T-cell (primary cell): ENCODE results near the gene DDAH1. TPM values are rescaled to one million over a fixed set of nuclear protein-coding genes. Genes with fewer than 3 reads are reported as not detected.

ENCODE experiments used
- ATAC-seq, 4 experiments: fragments of 200-7000 bp in 3 of 4; fragments of 150-1000 bp in 1 of 4; cut with Tn5 transposase; replicated peaks in 1 of 4; 1 replicate in 3 of 4; 2 replicates in 1 of 4; pipeline ENCODE4 v1.10.0; 2021; ENCODE audit warnings: moderate library complexity in 3 of 4, mild to moderate bottlenecking in 2 of 4, moderate number of reproducible peaks in 1 of 4
- CTCF ChIA-PET, 2 donors: fragments of 300-600 bp; sonication (Branson Sonifier 250); formaldehyde crosslinking; loops; one replicate each; lab custom pipeline; 2022; ENCODE audit warnings: antibody characterized with exemption in 2 of 2; lab: Charles Lee
- POLR2A ChIA-PET, 2 donors: fragments of 300-600 bp; sonication (Branson Sonifier 250); formaldehyde crosslinking; loops; one replicate each; lab custom pipeline; 2022; ENCODE audit warnings: antibody characterized with exemption in 2 of 2; lab: Charles Lee
- DNase-seq, 35 experiments: peaks; one replicate each; pipeline versions ENCODE4 v3.0.0 to v3.0.0-alpha.2; 2013 to 2023
- H3K27ac ChIP-seq: one replicate; pipeline ENCODE4 v1.5.1; 2013; ENCODE audit warnings: low read length
- H3K27me3 ChIP-seq, 2 experiments: replicated peaks in 1 of 2; 1 replicate in 1 of 2; 2 replicates in 1 of 2; pipeline versions ENCODE4 v1.6.1 to v1.7.0; 2013; ENCODE audit warnings: low read length in 1 of 2, mixed read lengths in 1 of 2; ENCODE audit not compliant: control insufficient read depth in 2 of 2, insufficient read depth in 2 of 2; ENCODE audit errors: extremely low read depth in 1 of 2
- H3K36me3 ChIP-seq, 2 donors: 1 replicate in 1 of 2; 2 replicates in 1 of 2; pipeline versions ENCODE4 v1.6.1 to v1.7.0; 2013; ENCODE audit warnings: low read length in 1 of 2; ENCODE audit not compliant: control insufficient read depth in 2 of 2, insufficient read depth in 1 of 2; ENCODE audit errors: extremely low read depth in 1 of 2
- H3K4me1 ChIP-seq, 2 experiments: 1 replicate in 1 of 2; 2 replicates in 1 of 2; pipeline versions ENCODE4 v1.6.1 to v1.7.0; 2013; ENCODE audit warnings: low read length in 2 of 2, mixed read lengths in 1 of 2; ENCODE audit not compliant: insufficient read depth in 2 of 2, control insufficient read depth in 1 of 2; ENCODE audit errors: extremely low read depth in 1 of 2
- H3K4me3 ChIP-seq, 2 donors: 1 replicate in 1 of 2; 2 replicates in 1 of 2; pipeline versions ENCODE4 v1.5.1 to v1.7.0; 2013; ENCODE audit warnings: mild to moderate bottlenecking in 2 of 2, low read length in 1 of 2, moderate library complexity in 1 of 2; ENCODE audit not compliant: control insufficient read depth in 1 of 2; ENCODE audit errors: extremely low read depth in 1 of 2
- H3K9me3 ChIP-seq: 2 replicates; pipeline ENCODE4 v1.7.0; 2013
- H3K27ac Mint-ChIP-seq, 2 donors: one replicate each; pipeline ENCODE4 v1.8.0; 2020 to 2021; ENCODE audit warnings: mild to moderate bottlenecking in 2 of 2, mixed read lengths in 2 of 2
- H3K27me3 Mint-ChIP-seq, 2 donors: one replicate each; pipeline ENCODE4 v1.8.0; 2021 to 2022; ENCODE audit warnings: mixed read lengths in 2 of 2
- H3K36me3 Mint-ChIP-seq: one replicate; pipeline ENCODE4 v1.8.0; 2021; ENCODE audit warnings: mixed read lengths
- H3K4me1 Mint-ChIP-seq, 3 donors: one replicate each; pipeline ENCODE4 v1.8.0; 2020 to 2022; ENCODE audit warnings: mixed read lengths in 3 of 3, mild to moderate bottlenecking in 1 of 3
- H3K4me3 Mint-ChIP-seq, 3 donors: one replicate each; pipeline ENCODE4 v1.8.0; 2020 to 2022; ENCODE audit warnings: mild to moderate bottlenecking in 3 of 3, mixed read lengths in 3 of 3, moderate library complexity in 3 of 3
- H3K9me3 Mint-ChIP-seq, 3 donors: one replicate each; pipeline ENCODE4 v1.8.0; 2020 to 2022; ENCODE audit warnings: mixed read lengths in 3 of 3
- WGBS: methylation state at CpG from one replicate; pipeline ENCODE4 v1.1.5; 2013; ENCODE audit warnings: missing lambda C conversion rate; ENCODE audit not compliant: insufficient coverage; 5-methylcytosine and 5-hydroxymethylcytosine counted together
- total RNA-seq, 35 experiments: library from RNA in 6 of 35; stranded (reverse) in 6 of 35; fragments of 120-200 nt in 1 of 35; gene quantifications; one replicate each; pipeline versions ENCODE4 v1.2.1 to v1.2.4 and lab custom pipeline; 2013 to 2026

DDAH1 gene
- total RNA-seq, 5 donors from 2014 or later (not counting 1 experiment from before 2014, with no cell fraction given) = 0.16 to 0.47 (median 0.32) TPM; not detected in 2

DNA sequence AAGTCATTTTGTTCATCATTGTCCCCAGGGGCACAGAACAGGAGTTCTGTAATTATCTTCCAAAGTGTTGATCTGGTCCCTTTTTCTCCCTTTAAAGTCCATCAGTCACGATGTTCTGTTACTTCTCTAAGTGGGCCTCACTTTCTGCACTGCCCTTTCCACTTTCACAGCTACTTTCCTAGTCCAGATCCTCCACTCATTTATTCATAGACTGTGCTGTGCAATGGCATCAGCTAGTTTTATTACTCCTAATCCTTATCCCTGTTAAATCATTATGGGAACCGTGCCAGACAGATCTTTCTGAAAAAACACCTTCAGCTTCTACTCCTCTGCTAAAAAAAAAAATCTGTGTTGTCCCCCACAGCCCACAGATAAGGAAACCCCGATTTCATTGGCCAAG, 124.5 kb downstream of the DDAH1 start:
- Histone ChIP-seq H3K36me3 (no peaks in the 10 kb centered on the region), H3K27me3 (no peaks in the 10 kb centered on the region), H3K27ac (no peak overlapping the region), H3K9me3 (no peaks in the 10 kb centered on the region), H3K4me1 (no peaks in the 10 kb centered on the region), H3K4me3 (no peak overlapping the region)
- Mint-ChIP-seq H3K27me3 (peaks cover 15 to 24% of the 10 kb centered on the region in 2 donors), H3K4me3 (no peak overlapping the region), H3K27ac (no peak overlapping the region), H3K9me3 (no peaks in the 10 kb centered on the region), H3K4me1 (no peaks in the 10 kb centered on the region), H3K36me3 (no peaks in the 10 kb centered on the region)
- 67% methylated on average over 3 of the region's 3 CpGs for WGBS
- ChIA-PET CTCF (interaction anchor here in 1 of 2 donors (0.6 kb wide), 1 partner anchor 907 kb away, joined by 3 read pairs; no protein-coding TSS in a partner anchor), POLR2A (no interaction called here)
- no peak for DNase-seq
- ATAC-seq = no peak

DNA sequence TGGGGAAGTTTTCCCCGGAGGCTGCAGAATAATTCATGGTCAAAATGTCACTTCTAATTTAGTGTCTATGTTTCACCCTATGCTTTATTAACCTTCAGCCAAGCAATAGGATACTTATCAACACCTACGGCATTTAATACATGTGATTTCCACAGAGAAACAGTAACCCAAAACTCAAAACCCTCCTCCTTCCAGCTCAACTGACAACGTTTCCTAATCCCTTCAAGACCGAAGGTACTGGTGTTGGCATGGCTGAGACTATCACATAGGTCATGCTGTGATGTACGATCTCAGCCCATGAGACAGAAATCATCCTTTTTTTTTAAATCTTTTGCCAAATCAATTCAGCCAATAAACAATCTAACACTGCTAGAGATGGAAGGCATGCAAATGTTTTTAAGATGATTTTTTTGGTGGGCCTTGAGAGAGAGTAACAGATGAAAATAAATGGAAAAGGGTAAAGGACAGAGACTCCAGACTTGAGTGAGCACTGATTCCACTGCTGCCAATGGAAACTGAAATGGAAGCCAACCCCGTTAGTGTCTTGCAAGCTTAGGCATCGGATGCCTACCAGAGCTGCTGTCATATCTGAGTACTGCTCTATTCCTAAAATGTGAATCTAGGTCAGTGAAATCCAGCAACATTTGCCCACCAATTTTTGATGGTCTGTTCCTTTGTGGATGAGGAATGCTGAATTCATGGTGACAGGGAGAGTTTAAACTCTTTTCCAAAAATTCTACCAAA, 125.1 kb downstream of the DDAH1 start:
- CTCF ChIA-PET = interaction anchor here in 1 of 2 donors (0.6 kb wide), 1 partner anchor 906 kb away, joined by 3 read pairs; no protein-coding TSS in a partner anchor
- ATAC-seq (no peak), DNase-seq (no peak)
- no peaks in the 10 kb centered on the region for H3K36me3 ChIP-seq
- Mint-ChIP-seq H3K27me3 (peaks cover 15 to 24% of the 10 kb centered on the region in 2 donors), H3K36me3 (no peaks in the 10 kb centered on the region), H3K4me1 (peaks cover 2 to 4% (median 2%) of the 10 kb centered on the region in 3 donors), H3K4me3 (no peak overlapping the region), H3K27ac (no peak overlapping the region), H3K9me3 (no peaks in the 10 kb centered on the region)
- no peaks in the 10 kb centered on the region for H3K4me1 ChIP-seq
- POLR2A ChIA-PET = interaction anchor here in 1 of 2 donors (0.5 kb wide), 1 partner anchor 84 kb away, joined by 5 read pairs; no protein-coding TSS in a partner anchor
- no peak overlapping the region for H3K27ac ChIP-seq
- WGBS = 78% methylated on average over 5 of the region's 7 CpGs
- no peaks in the 10 kb centered on the region for H3K27me3 ChIP-seq
- H3K4me3 ChIP-seq = no peak overlapping the region
- H3K9me3 ChIP-seq = no peaks in the 10 kb centered on the region

DNA sequence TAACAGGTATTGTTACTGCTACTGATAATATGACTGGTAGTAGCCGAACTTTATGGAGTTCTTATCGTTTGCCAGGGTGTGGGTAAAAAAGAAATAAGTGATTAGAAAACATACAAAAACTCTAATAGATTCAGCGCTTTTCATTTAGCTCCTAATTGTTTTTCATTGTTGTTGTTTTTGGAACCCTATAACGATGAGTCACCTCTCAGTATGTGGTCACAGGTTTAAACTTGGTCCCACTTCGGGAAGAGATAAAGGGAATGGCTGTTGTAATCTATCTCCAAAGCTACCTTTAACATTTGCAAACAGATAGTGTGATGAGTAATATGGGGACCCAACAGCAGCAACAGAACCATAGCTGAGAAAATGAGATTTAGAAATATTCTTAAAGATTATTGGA, 125.9 kb downstream of the DDAH1 start:
- Histone ChIP-seq H3K27ac (no peak overlapping the region), H3K27me3 (no peaks in the 10 kb centered on the region), H3K4me3 (no peak overlapping the region), H3K36me3 (no peaks in the 10 kb centered on the region), H3K4me1 (no peaks in the 10 kb centered on the region), H3K9me3 (no peaks in the 10 kb centered on the region)
- Mint-ChIP-seq H3K9me3 (peaks cover 0 to 5% (median 1%) of the 10 kb centered on the region in 3 donors), H3K4me3 (no peak overlapping the region), H3K27ac (no peak overlapping the region), H3K4me1 (peaks cover 6 to 11% (median 8%) of the 10 kb centered on the region in 3 donors), H3K27me3 (peaks cover 15 to 24% of the 10 kb centered on the region in 2 donors), H3K36me3 (no peaks in the 10 kb centered on the region)
- ChIA-PET CTCF (no interaction called here), POLR2A (interaction anchor here (0.5 to 0.7 kb wide), 2 partner anchors 85 to 715 kb away, joined by 3 to 5 read pairs; no protein-coding TSS in a partner anchor)
- ATAC-seq (no peak), DNase-seq (no peak)
- WGBS = no CpG with 5 or more reads among the region's 5 CpGs

DNA sequence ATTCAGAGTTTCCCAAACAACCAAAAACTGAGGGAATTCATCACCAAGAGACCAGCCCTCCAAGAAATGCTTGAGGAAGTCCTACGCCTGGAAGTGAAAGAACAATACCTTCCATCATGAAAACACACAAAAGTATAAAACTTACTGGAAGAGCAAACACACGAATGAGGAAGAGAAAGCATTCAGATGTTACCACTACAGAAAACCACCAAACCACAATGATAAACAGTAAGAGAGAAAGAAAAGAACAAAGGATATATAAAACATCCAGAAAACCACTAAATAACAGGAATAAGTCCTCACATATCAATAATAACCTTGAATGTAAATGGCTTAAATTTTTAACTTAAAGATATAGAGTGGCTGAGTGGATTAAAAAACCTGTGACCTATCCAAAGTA, 130.0 kb downstream of the DDAH1 start:
- no peak overlapping the region for H3K27ac Mint-ChIP-seq
- whole genome bisulfite sequencing = no CpG with 5 or more reads among the region's 2 CpGs
- peak overlapping the region in 1 of 3 donors; percentile 1 for H3K4me3 Mint-ChIP-seq

GRCh38 chr1:85333186-85333585, 131.8 kb downstream of the DDAH1 start:
- DNase-seq (no peak), ATAC-seq (no peak)
- Histone ChIP-seq H3K27ac (no peak overlapping the region), H3K4me1 (no peaks in the 10 kb centered on the region), H3K27me3 (peaks cover 0 to 13% of the 10 kb centered on the region in 2 experiments), H3K36me3 (no peaks in the 10 kb centered on the region), H3K9me3 (no peaks in the 10 kb centered on the region), H3K4me3 (no peak overlapping the region)
- WGBS = 100% methylated on average over 1 of the region's 1 CpG
- Mint-ChIP-seq H3K4me1 (peaks cover 6 to 14% (median 12%) of the 10 kb centered on the region in 3 donors), H3K4me3 (no peak overlapping the region), H3K36me3 (peaks cover 6% of the 10 kb centered on the region), H3K27ac (no peak overlapping the region), H3K9me3 (peaks cover 12 to 17% (median 12%) of the 10 kb centered on the region in 3 donors), H3K27me3 (peaks cover 4 to 5% of the 10 kb centered on the region in 2 donors)
- CTCF ChIA-PET = no interaction called here
- POLR2A ChIA-PET = no interaction called here

More for the DNA sequence above, 130.0 kb downstream of the DDAH1 start:
- Mint-ChIP-seq H3K9me3 (peaks cover 12 to 17% (median 12%) of the 10 kb centered on the region in 3 donors), H3K27me3 (peaks cover 7% of the 10 kb centered on the region in 2 donors), H3K4me1 (peaks cover 6 to 14% (median 12%) of the 10 kb centered on the region in 3 donors), H3K36me3 (peaks cover 6% of the 10 kb centered on the region)
- CTCF ChIA-PET = no interaction called here
- H3K4me3 ChIP-seq = no peak overlapping the region
- H3K36me3 ChIP-seq = no peaks in the 10 kb centered on the region
- H3K9me3 ChIP-seq = no peaks in the 10 kb centered on the region
- no peak for DNase-seq
- no peak for ATAC-seq
- peaks cover 0 to 13% of the 10 kb centered on the region in 2 experiments for H3K27me3 ChIP-seq
- H3K27ac ChIP-seq = no peak overlapping the region
- H3K4me1 ChIP-seq = no peaks in the 10 kb centered on the region
- POLR2A ChIA-PET = no interaction called here

GRCh38 chr1:85332575-85332974, 132.4 kb downstream of the DDAH1 start:
- no peak for DNase-seq
- POLR2A ChIA-PET = no interaction called here
- no peak overlapping the region for H3K4me3 Mint-ChIP-seq

More at GRCh38 chr1:85332575-85332974, 132.4 kb downstream of the DDAH1 start:
- H3K4me1 ChIP-seq = no peaks in the 10 kb centered on the region
- Mint-ChIP-seq H3K27me3 (peaks cover 0 to 5% of the 10 kb centered on the region in 2 donors), H3K4me1 (peaks cover 6 to 14% (median 12%) of the 10 kb centered on the region in 3 donors), H3K36me3 (peaks cover 6% of the 10 kb centered on the region), H3K27ac (no peak overlapping the region), H3K9me3 (peaks cover 12 to 17% (median 12%) of the 10 kb centered on the region in 3 donors)
- CTCF ChIA-PET = no interaction called here
- no peak overlapping the region for H3K4me3 ChIP-seq
- no peaks in the 10 kb centered on the region for H3K9me3 ChIP-seq
- 100% methylated on average over 1 of the region's 1 CpG for WGBS
- no peak for ATAC-seq
- H3K27me3 ChIP-seq = peaks cover 0 to 13% of the 10 kb centered on the region in 2 experiments
- H3K36me3 ChIP-seq = no peaks in the 10 kb centered on the region
- no peak overlapping the region for H3K27ac ChIP-seq
